Adrenal gland (tissue), 5 donors: ENCODE results near the gene NSUN7.

ENCODE experiments used
- CTCF ChIP-seq, 6 experiments: fragments of 450-650 bp in 4 of 6; fragments of 200-600 bp in 2 of 6; sonication (generic) in 1 of 6; IDR thresholded peaks; 1 replicate in 5 of 6; 2 replicates in 1 of 6; pipeline versions ENCODE4 v1.5.1 to v1.8.0; 2016 to 2021; ENCODE audit warnings: antibody characterized with exemption in 6 of 6, mild to moderate bottlenecking in 2 of 6, moderate library complexity in 1 of 6
- POLR2A ChIP-seq, 2 donors: fragments of 450-650 bp; IDR thresholded peaks; one replicate each; pipeline ENCODE4 v1.6.1; 2017; ENCODE audit warnings: antibody characterized with exemption in 2 of 2, mild to moderate bottlenecking in 2 of 2, moderate library complexity in 1 of 2
- donor health status: DM: no; HTN: no; CAD: no.

DNA sequence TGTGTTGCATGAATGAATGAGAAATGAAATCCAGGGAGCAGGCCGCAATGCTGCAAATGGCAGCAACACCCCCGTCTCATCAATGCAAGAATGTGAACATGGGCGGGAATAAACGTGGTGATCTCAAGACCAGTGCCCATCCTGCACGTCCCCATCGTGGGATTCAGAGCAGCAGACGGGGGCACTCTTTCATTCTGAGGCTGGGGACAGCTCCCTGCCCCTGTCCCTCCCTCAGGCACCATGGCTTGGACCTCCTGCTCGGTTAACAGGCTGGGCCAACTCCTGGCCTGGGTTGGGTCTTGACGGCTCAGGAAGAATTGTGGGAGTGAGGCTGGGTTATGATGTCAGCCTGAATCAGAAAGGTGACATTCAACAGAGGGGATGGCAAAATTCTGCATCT, 78.9 kb downstream of the NSUN7 start:
- TF ChIP-seq CTCF (IDR thresholded peaks at IDR 0.05) (no peak), POLR2A (IDR thresholded peaks at IDR 0.05) (no peak)
